Cardiac fibroblast (primary cell): ENCODE results near the gene ITGB2.

Experiments
- DNase-seq, 2 donors: peaks; one replicate each; pipeline versions ENCODE4 v3.0.0 to v3.0.0-alpha.2; 2010; ENCODE audit warnings: low read depth in 2 of 2
- H3K4me3 ChIP-seq, 2 donors: replicated peaks in 1 of 2; 1 replicate in 1 of 2; 2 replicates in 1 of 2; pipeline ENCODE4 v1.5.1; 2011; ENCODE audit warnings: low read depth in 2 of 2, low read length in 2 of 2, mild to moderate bottlenecking in 2 of 2, moderate library complexity in 1 of 2
- CTCF ChIP-seq: IDR thresholded peaks from one replicate; pipeline ENCODE4 v1.5.1; 2011; ENCODE audit warnings: low read depth, mild to moderate bottlenecking, low read length, inconsistent platforms

Gene ITGB2

GRCh38 chr21:44958471-44959191 lies 37.9 kb upstream of the ITGB2 start:
- no peak for TF ChIP-seq CTCF
- DNase-seq, result peak; percentile 89 to 97
- peak overlapping the region in 1 of 2 donors; percentile 8 for H3K4me3 ChIP-seq

GRCh38 chr21:44957901-44958451 lies 37.3 kb upstream of the ITGB2 start:
- no peak overlapping the region for H3K4me3 ChIP-seq
- TF ChIP-seq CTCF, result no peak
- no peak for DNase-seq

- no peak overlapping the region for H3K4me3 ChIP-seq
- no peak for DNase-seq
- no peak for TF ChIP-seq CTCF
These were observed 36.5 kb upstream of the ITGB2 start for GRCh38 chr21:44957047-44957831.

- no peak for TF ChIP-seq CTCF
- H3K4me3 ChIP-seq, result no peak overlapping the region
- DNase-seq, result no peak
These were observed 35.8 kb upstream of the ITGB2 start for GRCh38 chr21:44956356-44957046.

GRCh38 chr21:44955798-44956175 lies 35.1 kb upstream of the ITGB2 start:
- H3K4me3 ChIP-seq, result no peak overlapping the region
- DNase-seq, result no peak
- no peak for TF ChIP-seq CTCF

GRCh38 chr21:44955141-44955797 lies 34.6 kb upstream of the ITGB2 start:
- TF ChIP-seq CTCF, result no peak
- no peak overlapping the region for H3K4me3 ChIP-seq
- peak in 1 of 2 donors; percentile 41 for DNase-seq
